A673 (cell line): ENCODE results near the gene SEC61B. TPM values are rescaled to one million over a fixed set of nuclear protein-coding genes. Genes with fewer than 3 reads are reported as not detected.

Experiments
- BruUV-seq: library from RNA; stranded (reverse); fragments of 400-500 nt; replicated peaks from 2 replicates; lab custom pipeline; 2021; lab: Mats Ljungman, UMichigan
- CTCF ChIA-PET: fragments of 300-600 bp; sonication (Branson Sonifier 250); formaldehyde crosslinking; loops from one replicate; lab custom pipeline; 2022; ENCODE audit warnings: antibody characterized with exemption; lab: Charles Lee
- POLR2A ChIA-PET: fragments of 300-600 bp; sonication (Branson Sonifier 250); formaldehyde crosslinking; loops from one replicate; lab custom pipeline; 2022; ENCODE audit warnings: antibody characterized with exemption; ENCODE audit not compliant: low non-redundant PET; lab: Charles Lee
- DNase-seq: peaks from one replicate; pipeline ENCODE4 v3.0.0-alpha.2; 2015; ENCODE audit warnings: low spot score
- H3K27ac ChIP-seq: fragments of 200-600 bp; sonication (generic); 2 replicates; pipeline ENCODE4 v1.5.1; 2016; ENCODE audit warnings: mixed run types, low read depth, mild to moderate bottlenecking, mixed read lengths, antibody characterized with exemption, low read length; ENCODE audit not compliant: poor library complexity, severe bottlenecking
- H3K27me3 ChIP-seq: fragments of 200-600 bp; sonication (generic); replicated peaks from 2 replicates; pipeline ENCODE4 v1.6.1; 2017; ENCODE audit warnings: mixed run types, low read depth, mild to moderate bottlenecking, mixed read lengths, antibody characterized with exemption, low read length; ENCODE audit not compliant: insufficient read depth, poor library complexity
- H3K36me3 ChIP-seq: fragments of 200-600 bp; sonication (generic); 2 replicates; pipeline ENCODE4 v1.6.1; 2016; ENCODE audit warnings: mixed run types, mild to moderate bottlenecking, mixed read lengths, antibody characterized with exemption, low read length; ENCODE audit not compliant: insufficient read depth, poor library complexity, severe bottlenecking
- H3K4me1 ChIP-seq: fragments of 200-600 bp; sonication (generic); 2 replicates; pipeline ENCODE4 v1.6.1; 2017; ENCODE audit warnings: mixed run types, mild to moderate bottlenecking, mixed read lengths, antibody characterized with exemption, low read length; ENCODE audit not compliant: insufficient read depth, poor library complexity, severe bottlenecking
- H3K4me3 ChIP-seq: fragments of 200-600 bp; sonication (generic); 2 replicates; pipeline ENCODE4 v1.5.1; 2016; ENCODE audit warnings: low read depth, mixed run types, mild to moderate bottlenecking, mixed read lengths, low read length; ENCODE audit not compliant: poor library complexity, severe bottlenecking
- H3K9me3 ChIP-seq: fragments of 200-600 bp; sonication (generic); 2 replicates; pipeline ENCODE4 v1.6.1; 2016; ENCODE audit warnings: mixed run types, low read depth, mild to moderate bottlenecking, mixed read lengths, antibody characterized with exemption, low read length; ENCODE audit not compliant: poor library complexity, severe bottlenecking
- CTCF ChIP-seq: fragments of 300-800, 200-600 bp; sonication (generic); conservative IDR thresholded peaks from 2 replicates; pipeline ENCODE4 v1.5.1; 2017; ENCODE audit warnings: low read depth, mild to moderate bottlenecking, antibody characterized with exemption, low read length, moderate library complexity, mixed read lengths
- EZH2 ChIP-seq: fragments of 200-600 bp; sonication (generic); IDR thresholded peaks from 2 replicates; pipeline ENCODE4 v1.6.1; 2017; ENCODE audit warnings: borderline replicate concordance, low read depth, mild to moderate bottlenecking, mixed read lengths, antibody characterized with exemption, low read length; ENCODE audit not compliant: poor library complexity, severe bottlenecking
- intact Hi-C: fragments of 100-400 bp; cut with micrococcal nuclease; formaldehyde crosslinking; loops from one replicate; pipeline ENCODE4 v1.10.0; 2022; ENCODE audit not compliant: unreplicated experiment
- total RNA-seq: library from RNA; stranded (reverse); gene quantifications from 2 replicates; pipeline ENCODE4 v1.2.3, GENCODE V29; 2021

SEC61B gene
- total RNA-seq, 1 experiment from 2014 or later = 183 TPM

- no TSS peak for BruUV-seq
- intact Hi-C loops = no loop called here
Observed at GRCh38 chr9:99255651-99256050, 33.6 kb downstream of the SEC61B start.

GRCh38 chr9:99257723-99258389 lies 35.8 kb downstream of the SEC61B start:
- H3K27ac ChIP-seq = no peak overlapping the region
- no peak for DNase-seq
- H3K9me3 ChIP-seq = no peaks in the 10 kb centered on the region
- no TSS peak for BruUV-seq
- TF ChIP-seq CTCF = no peak
- no peak for TF ChIP-seq EZH2
- POLR2A ChIA-PET = interaction anchor here (0.6 kb wide), 1 partner anchor 13 kb away, joined by 4 read pairs; no protein-coding TSS in a partner anchor
- no peaks in the 10 kb centered on the region for H3K27me3 ChIP-seq
- no peaks in the 10 kb centered on the region for H3K36me3 ChIP-seq
- H3K4me1 ChIP-seq = no peaks in the 10 kb centered on the region
- no peak overlapping the region for H3K4me3 ChIP-seq
- CTCF ChIA-PET = no interaction called here
- intact Hi-C loops = no loop called here

More at GRCh38 chr9:99255651-99256050, 33.6 kb downstream of the SEC61B start:
- H3K27ac ChIP-seq = no peak overlapping the region
- no peaks in the 10 kb centered on the region for H3K9me3 ChIP-seq
- no peak overlapping the region for H3K4me3 ChIP-seq
- ChIA-PET CTCF (no interaction called here), POLR2A (no interaction called here)
- H3K36me3 ChIP-seq = no peaks in the 10 kb centered on the region
- H3K27me3 ChIP-seq = no peaks in the 10 kb centered on the region
- no peak for DNase-seq
- no peaks in the 10 kb centered on the region for H3K4me1 ChIP-seq
- no peak for TF ChIP-seq CTCF
- TF ChIP-seq EZH2 = no peak

GRCh38 chr9:99259231-99259918 lies 37.3 kb downstream of the SEC61B start:
- TF ChIP-seq EZH2 (no peak), CTCF (no peak)
- no TSS peak for BruUV-seq
- ChIA-PET CTCF (no interaction called here), POLR2A (no interaction called here)
- no peak overlapping the region for H3K27ac ChIP-seq
- intact Hi-C loops = no loop called here
- H3K4me1 ChIP-seq = no peaks in the 10 kb centered on the region
- no peak for DNase-seq
- no peaks in the 10 kb centered on the region for H3K36me3 ChIP-seq
- H3K27me3 ChIP-seq = no peaks in the 10 kb centered on the region
- H3K4me3 ChIP-seq = no peak overlapping the region
- no peaks in the 10 kb centered on the region for H3K9me3 ChIP-seq
